Thoracic aorta (tissue), 2 donors: ENCODE measurements around the gene SNX33. TPM values are rescaled to one million over a fixed set of nuclear protein-coding genes. Genes with fewer than 3 reads are reported as not detected.

Experiments used
- total RNA-seq, 2 donors: library from RNA; depleted of rRNA; stranded (reverse); fragments of >200 nt; gene quantifications; one replicate each; pipeline versions ENCODE4 v1.1.0 to v1.2.3, GENCODE V29; 2016

The SNX33 gene
- total RNA-seq, 2 donors from 2014 or later = 45.1 to 57.3 TPM

Other genes with a start within 250 kb of the SNX33 start
- 10 to 100 TPM; 34.0 to 52.5 TPM for gene SIN3A, start 196.2 kb upstream of the SNX33 start, total RNA-seq
- gene PTPN9, start 68.6 kb upstream of the SNX33 start, total RNA-seq = 10 to 100 TPM; 19.6 to 20.9 TPM
- gene SNUPN, start 22.2 kb upstream of the SNX33 start, total RNA-seq = 10 to 100 TPM in 1 of 2 donors, 1 to 10 TPM in 1; 5.8 to 16.9 TPM
- gene IMP3, start 7.7 kb upstream of the SNX33 start, total RNA-seq = 100 to 1,000 TPM in 1 of 2 donors, 10 to 100 TPM in 1; 79.9 to 127 TPM
- gene CSPG4, start 64.9 kb downstream of the SNX33 start, total RNA-seq = 100 to 1,000 TPM; 252 to 263 TPM
- 10 to 100 TPM; 31.5 to 40.2 TPM for gene UBE2Q2, start 195.5 kb downstream of the SNX33 start, total RNA-seq